Fibroblast of villous mesenchyme (primary cell): ENCODE results near the gene OPRD1. TPM values are rescaled to one million over a fixed set of nuclear protein-coding genes. Genes with fewer than 3 reads are reported as not detected.
A peak's percentile ranks its signal among the peaks of the same experiment; 100 is the strongest.
"Not testable (repeated sequence)": the region's sequence is repeated elsewhere in the genome, so short reads cannot be mapped to it uniquely, and the experiment has no call there.

Source experiments
- DNase-seq: peaks from one replicate; pipeline ENCODE4 v3.0.0-alpha.2; 2010; ENCODE audit warnings: low read depth
- H3K4me3 ChIP-seq: 2 replicates; pipeline ENCODE4 v1.5.1; 2011; ENCODE audit warnings: low read depth, mild to moderate bottlenecking, low read length
- total RNA-seq: library from RNA; depleted of rRNA; stranded (reverse); fragments of >200 nt; gene quantifications from 2 replicates; pipeline ENCODE4 v1.2.3, GENCODE V29; 2012
- TF ChIP-seq, protein P1 (sequence below): IDR thresholded peaks from 2 replicates; pipeline ENCODE4 v1.5.1; 2012; ENCODE audit warnings: low read depth, mild to moderate bottlenecking, low read length; ENCODE audit not compliant: insufficient read depth

Gene OPRD1
- total RNA-seq, 1 donor: under 0.01 TPM

DNA sequence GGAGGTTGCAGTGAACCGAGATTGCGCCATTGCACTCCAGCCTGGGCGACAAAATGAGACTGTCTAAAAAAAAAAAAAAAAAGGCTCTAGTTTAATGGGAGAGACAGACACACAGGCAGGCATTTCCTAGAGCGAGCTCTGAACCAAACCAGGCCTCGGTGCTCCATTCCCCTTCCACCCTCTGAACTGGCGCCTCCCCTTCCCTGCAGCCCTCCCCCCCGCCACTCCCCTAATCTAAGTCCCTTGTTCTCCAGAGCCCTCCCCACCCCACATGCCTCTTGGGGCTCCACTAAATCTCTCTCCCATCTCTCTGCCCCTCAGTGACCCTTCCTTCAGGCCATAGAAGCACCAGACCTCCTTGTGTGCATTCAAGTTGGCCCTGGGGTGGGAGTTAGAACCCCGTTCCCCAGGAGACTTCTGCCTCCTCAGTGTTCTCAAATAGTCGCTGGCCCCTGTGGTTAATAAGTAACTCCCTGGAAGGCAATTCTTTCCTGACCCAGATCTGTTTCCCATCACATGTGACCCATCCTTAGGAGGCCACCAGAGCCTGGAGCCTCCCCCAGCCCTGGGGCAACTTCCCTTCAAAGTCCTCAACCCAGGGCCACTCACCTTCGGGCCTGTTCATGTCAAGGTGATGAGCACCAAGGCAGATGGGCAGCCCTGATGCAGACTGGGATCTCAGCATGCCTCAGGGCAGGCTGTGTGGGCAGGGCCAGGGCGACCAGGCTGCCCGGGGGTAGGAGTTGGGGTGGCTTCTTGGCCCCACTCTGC, 59.8 kb downstream of the OPRD1 start:
- DNase-seq: no peak
- H3K4me3 ChIP-seq: no peak overlapping the region
- TF ChIP-seq, protein P1, sequence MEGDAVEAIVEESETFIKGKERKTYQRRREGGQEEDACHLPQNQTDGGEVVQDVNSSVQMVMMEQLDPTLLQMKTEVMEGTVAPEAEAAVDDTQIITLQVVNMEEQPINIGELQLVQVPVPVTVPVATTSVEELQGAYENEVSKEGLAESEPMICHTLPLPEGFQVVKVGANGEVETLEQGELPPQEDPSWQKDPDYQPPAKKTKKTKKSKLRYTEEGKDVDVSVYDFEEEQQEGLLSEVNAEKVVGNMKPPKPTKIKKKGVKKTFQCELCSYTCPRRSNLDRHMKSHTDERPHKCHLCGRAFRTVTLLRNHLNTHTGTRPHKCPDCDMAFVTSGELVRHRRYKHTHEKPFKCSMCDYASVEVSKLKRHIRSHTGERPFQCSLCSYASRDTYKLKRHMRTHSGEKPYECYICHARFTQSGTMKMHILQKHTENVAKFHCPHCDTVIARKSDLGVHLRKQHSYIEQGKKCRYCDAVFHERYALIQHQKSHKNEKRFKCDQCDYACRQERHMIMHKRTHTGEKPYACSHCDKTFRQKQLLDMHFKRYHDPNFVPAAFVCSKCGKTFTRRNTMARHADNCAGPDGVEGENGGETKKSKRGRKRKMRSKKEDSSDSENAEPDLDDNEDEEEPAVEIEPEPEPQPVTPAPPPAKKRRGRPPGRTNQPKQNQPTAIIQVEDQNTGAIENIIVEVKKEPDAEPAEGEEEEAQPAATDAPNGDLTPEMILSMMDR: no peak

DNA sequence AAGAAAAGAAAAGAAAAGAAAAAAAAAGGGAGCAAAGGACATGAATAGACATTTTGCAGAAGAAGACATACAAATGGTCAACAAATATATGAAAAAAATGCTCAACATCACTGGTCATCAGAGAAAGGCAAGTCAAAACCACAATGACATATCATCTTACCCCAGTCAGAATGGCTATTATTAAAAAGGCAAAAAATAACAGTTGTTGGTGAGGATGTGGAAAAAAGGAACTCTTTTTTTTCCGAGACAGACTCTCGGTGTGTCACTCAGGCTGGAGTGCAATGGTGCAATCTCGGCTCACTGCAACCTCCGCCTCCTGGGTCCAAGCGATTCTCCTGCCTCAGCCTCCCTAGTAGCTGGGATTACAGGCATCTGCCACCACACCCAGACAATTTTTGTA, 63.2 kb downstream of the OPRD1 start:
- H3K4me3 ChIP-seq, DNase-seq: not testable (repeated sequence)

DNA sequence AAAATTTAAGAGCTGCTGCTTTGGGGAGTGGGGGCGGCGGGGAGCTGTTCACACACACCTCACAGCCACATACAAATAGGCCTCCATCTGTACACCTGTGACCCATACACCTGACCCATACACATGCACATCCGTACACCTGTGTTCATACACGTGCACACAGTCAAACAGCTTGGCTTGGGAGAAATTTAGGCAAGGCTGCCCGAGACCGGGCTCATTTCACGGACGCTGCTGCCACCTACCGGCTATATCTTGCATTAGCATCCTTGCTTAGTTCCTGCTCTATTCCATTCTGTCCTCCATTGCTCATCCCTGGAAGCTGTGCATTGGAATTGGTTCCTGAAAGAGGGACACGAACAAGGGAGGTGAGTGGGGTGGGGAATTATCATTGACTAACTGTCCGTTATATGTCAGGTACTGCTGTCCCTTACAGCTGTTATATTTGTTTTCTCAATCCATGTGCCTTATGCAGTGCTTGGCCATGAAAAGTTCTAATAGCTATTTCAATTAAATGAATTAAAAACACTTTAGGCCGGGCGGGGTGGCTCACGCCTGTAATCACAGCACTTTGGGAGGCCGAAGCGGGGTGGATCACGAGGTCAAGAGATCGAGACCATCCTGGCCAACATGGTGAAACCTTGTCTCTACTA, 65.3 kb downstream of the OPRD1 start:
- TF ChIP-seq, protein P1: peak; percentile 88
- DNase-seq: peak; percentile 71
- no peak overlapping the region for H3K4me3 ChIP-seq

GRCh38 chr1:28878796-28879195, 66.8 kb downstream of the OPRD1 start:
- DNase-seq: no peak
- H3K4me3 ChIP-seq: no peak overlapping the region
- TF ChIP-seq, protein P1: no peak

DNA sequence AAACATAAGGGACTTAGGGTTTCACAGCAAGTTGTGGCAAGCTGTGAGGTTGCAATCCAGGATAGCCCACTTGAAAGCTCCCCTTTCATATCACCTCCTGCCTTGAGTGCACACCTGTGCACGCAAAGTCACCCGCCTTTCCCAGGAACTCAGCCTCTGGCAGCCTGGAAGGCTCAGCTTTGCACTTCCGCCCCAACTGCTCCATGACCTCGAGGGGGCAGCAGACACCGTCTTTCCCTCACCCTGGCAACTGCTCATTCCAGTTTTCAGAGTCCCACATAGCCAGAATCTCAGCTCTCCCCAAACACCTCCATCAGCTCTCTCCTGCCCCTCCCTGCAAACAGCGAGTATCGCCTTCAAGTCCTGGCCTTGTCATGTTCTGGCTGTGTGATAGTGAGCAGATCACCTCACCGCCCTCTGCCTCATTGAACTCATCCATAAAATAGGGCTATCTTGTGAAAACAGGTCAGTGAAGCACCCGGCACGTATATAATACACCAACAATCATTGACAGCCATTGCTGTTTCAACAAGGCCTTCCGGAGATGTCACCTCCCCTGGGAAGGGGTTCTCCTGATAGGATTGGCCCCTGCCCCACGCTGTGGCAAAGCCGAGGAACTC, 70.1 kb downstream of the OPRD1 start:
- TF ChIP-seq, protein P1: peak; percentile 96
- peak; percentile 82 for DNase-seq
- H3K4me3 ChIP-seq: no peak overlapping the region

- no peak for DNase-seq
- H3K4me3 ChIP-seq: no peak overlapping the region
- TF ChIP-seq, protein P1: no peak
Observed at GRCh38 chr1:28883242-28883616, 71.3 kb downstream of the OPRD1 start.

DNA sequence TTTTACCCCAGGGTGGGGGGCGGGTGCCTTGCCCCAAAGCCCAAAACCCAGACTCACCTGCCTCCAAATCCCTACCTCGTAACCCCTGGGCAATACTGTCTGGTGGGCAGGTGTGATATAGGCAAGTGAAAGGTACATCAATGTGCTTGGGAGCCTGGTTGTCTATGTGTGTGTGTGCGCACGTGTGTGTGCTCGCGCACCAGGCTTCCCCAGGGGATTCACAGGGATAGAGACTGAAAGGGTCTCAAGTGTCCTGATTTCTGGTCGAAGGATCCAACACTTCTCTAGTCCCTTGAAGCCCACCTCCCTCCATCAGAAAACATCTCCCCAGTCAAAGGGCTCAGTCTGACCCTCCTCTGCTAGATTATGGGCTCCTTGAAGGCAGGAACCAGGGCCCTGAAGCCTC, 73.5 kb downstream of the OPRD1 start:
- DNase-seq: no peak
- H3K4me3 ChIP-seq: no peak overlapping the region
- TF ChIP-seq, protein P1: no peak
